ENCODE measurements around the gene POLQ.

GRCh38 chr3:121566773-121567172 lies 21.0 kb upstream of the POLQ start:
- TF ChIP-seq CTCF (IDR thresholded peaks at IDR 0.05; ENCODE audit: control extremely low read depth in 1 of 3, insufficient read depth in 1 of 3, low read depth in 1 of 3, low read length in 3 of 3) = no peak
- TF ChIP-seq JUND (IDR thresholded peaks at IDR 0.05; ENCODE audit: low read length) = no peak
- no peak for TF ChIP-seq EZH2 (IDR thresholded peaks at IDR 0.05; ENCODE audit: low read depth, low read length, severe bottlenecking)
- no peak for TF ChIP-seq POLR2A (IDR thresholded peaks at IDR 0.05; ENCODE audit: control extremely low read depth in 1 of 2, low read depth in 2 of 2, low read length in 2 of 2)
- TF ChIP-seq SP2 (IDR thresholded peaks at IDR 0.05; ENCODE audit: low read length) = no peak
- TF ChIP-seq HDAC2 (IDR thresholded peaks at IDR 0.05; ENCODE audit: borderline replicate concordance in 1 of 2, low read depth in 2 of 2, low read length in 2 of 2) = no peak
- TF ChIP-seq TAF1 (IDR thresholded peaks at IDR 0.05; ENCODE audit: low read depth, low read length) = no peak
